Right cardiac atrium (tissue), 5 donors: ENCODE results near the gene TMEM81. TPM values are rescaled to one million over a fixed set of nuclear protein-coding genes. Genes with fewer than 3 reads are reported as not detected.

Experiments used
- ATAC-seq, 2 donors: fragments of 200-7000 bp; cut with Tn5 transposase; one replicate each; pipeline versions ENCODE4 v1.8.0 to v1.9.1; 2020; ENCODE audit warnings: moderate library complexity in 2 of 2, mild to moderate bottlenecking in 1 of 2
- DNase-seq, 3 donors: peaks; one replicate each; pipeline ENCODE4 v3.0.0-alpha.2; 2020
- H3K27ac ChIP-seq: one replicate; pipeline ENCODE4 v1.5.1; 2013; ENCODE audit warnings: mild to moderate bottlenecking, low read length, control low read depth, moderate library complexity
- H3K27me3 ChIP-seq: one replicate; pipeline ENCODE4 v1.6.1; 2013; ENCODE audit not compliant: control insufficient read depth, insufficient read depth
- H3K4me1 ChIP-seq: one replicate; pipeline ENCODE4 v1.6.1; 2013; ENCODE audit warnings: low read length; ENCODE audit not compliant: control insufficient read depth, insufficient read depth
- H3K4me3 ChIP-seq: one replicate; pipeline ENCODE4 v1.5.1; 2013; ENCODE audit warnings: low read length, control low read depth
- H3K9me3 ChIP-seq: one replicate; pipeline ENCODE4 v1.6.1; 2013; ENCODE audit warnings: low read length; ENCODE audit not compliant: control insufficient read depth
- WGBS: extraction: QIAGEN DNeasy Blood & Tissue Kit; methylation state at CpG from one replicate; pipeline ENCODE4 v1.1.7; 2013; 5-methylcytosine and 5-hydroxymethylcytosine counted together
- intact Hi-C, 4 donors: fragments of 100-400 bp; cut with DNase I; formaldehyde crosslinking; loops; one replicate each; pipeline versions ENCODE4 v1.11.0 to v1.14.0; 2022 to 2023
- polyA plus RNA-seq: library from polyadenylated mRNA; stranded (reverse); fragments of 200-250 nt; gene quantifications from one replicate; pipeline ENCODE4 v1.2.3, GENCODE V29; 2013
- total RNA-seq, 4 donors: library from RNA; stranded (reverse); fragmentation: NEBNext Ultra II Directional; extraction: Animal tissue kit (Norgen Biotek cat#: 25700); gene quantifications; one replicate each; pipeline ENCODE4 v1.2.1, GENCODE V29; 2021
- donor health status: healthy with polysubstance abuse.
- donor health status: DM: no; HTN: yes; CAD: no.
- donor health status: DM: no; HTN: no; CAD: no.
- donor health status: DM: no; HTN: yes; CAD: no; lungs with severe emphysema.
- donor health status: DM: yes; HTN: yes; CAD: no.

Gene TMEM81
- total and polyA plus RNA-seq, 5 donors, result 1.6 to 3.5 (median 2.6) TPM

DNA sequence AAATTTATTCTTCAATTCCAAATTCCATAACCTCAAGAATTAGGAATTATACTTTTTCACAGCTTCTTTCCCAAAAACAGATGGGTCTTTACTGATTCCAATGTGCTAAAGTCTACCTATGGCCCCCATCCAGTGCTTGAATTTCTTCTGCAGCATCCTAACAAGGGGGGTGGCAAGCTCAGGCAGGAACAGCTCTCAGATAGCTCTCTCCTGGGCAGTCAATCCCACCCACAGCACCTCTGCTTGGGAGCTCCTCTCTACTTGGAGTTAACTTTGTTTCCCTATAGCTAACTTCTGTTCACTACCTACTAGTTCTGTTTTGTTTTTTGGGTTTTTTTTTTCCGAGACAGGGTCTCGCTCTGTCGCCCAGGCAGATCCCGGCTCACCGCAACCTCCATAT is 25.5 kb upstream of the TMEM81 start:
- no peak overlapping the region for H3K4me3 ChIP-seq
- H3K4me1 ChIP-seq, result no peaks in the 10 kb centered on the region
- intact Hi-C loops, result no loop called here
- H3K9me3 ChIP-seq, result no peaks in the 10 kb centered on the region
- DNase-seq, result no peak
- H3K27ac ChIP-seq, result no peak overlapping the region
- 83% methylated on average over 5 of the region's 5 CpGs for WGBS
- no peaks in the 10 kb centered on the region for H3K27me3 ChIP-seq
- ATAC-seq, result no peak

DNA sequence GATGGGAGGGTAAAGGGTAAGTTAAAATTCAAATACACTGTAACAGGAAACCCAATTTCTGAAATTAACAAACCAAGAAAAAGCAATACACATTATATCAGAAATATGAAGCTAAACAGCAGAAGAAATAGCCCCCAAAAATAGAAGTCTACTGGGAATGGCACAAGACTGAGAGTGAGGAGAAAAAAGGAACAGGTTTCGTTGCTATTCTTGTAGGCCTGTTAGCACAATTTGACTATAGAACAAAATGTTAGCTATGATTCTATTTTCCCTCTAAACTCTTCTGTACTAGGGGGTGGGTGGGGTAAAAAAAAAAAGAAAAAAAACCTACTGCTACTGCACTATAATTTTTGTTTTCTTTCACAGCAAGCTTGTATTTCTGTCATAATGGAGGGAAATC is 25.0 kb upstream of the TMEM81 start:
- DNase-seq, result no peak
- H3K9me3 ChIP-seq, result no peaks in the 10 kb centered on the region
- H3K4me1 ChIP-seq, result no peaks in the 10 kb centered on the region
- no peaks in the 10 kb centered on the region for H3K27me3 ChIP-seq
- ATAC-seq, result no peak
- H3K27ac ChIP-seq, result no peak overlapping the region
- H3K4me3 ChIP-seq, result no peak overlapping the region
- intact Hi-C loops, result no loop called here
- WGBS, result 91% methylated on average over 1 of the region's 1 CpG

DNA sequence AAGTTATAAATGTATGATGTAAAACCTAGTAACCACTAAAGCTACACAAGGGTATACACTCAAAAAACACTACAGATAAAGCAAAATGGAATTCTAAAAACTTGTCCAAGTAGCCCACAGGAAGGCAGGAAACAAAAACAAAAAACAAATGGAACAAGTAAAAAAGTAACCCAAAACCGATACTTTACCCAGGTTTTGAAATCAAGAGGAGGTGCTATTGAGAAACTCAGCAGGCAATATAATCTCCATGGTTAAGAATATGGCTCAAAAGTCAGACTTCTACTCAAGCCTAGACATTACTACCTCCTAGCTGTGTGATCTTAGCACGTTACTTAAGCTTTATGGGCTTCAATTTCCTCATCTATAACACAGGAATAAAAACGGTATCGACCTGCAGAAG is 24.2 kb upstream of the TMEM81 start:
- no peaks in the 10 kb centered on the region for H3K4me1 ChIP-seq
- H3K27me3 ChIP-seq, result no peaks in the 10 kb centered on the region
- H3K9me3 ChIP-seq, result no peaks in the 10 kb centered on the region
- intact Hi-C loops, result no loop called here
- H3K4me3 ChIP-seq, result no peak overlapping the region
- 84% methylated on average over 4 of the region's 4 CpGs for WGBS
- no peak for DNase-seq
- no peak overlapping the region for H3K27ac ChIP-seq
- no peak for ATAC-seq

DNA sequence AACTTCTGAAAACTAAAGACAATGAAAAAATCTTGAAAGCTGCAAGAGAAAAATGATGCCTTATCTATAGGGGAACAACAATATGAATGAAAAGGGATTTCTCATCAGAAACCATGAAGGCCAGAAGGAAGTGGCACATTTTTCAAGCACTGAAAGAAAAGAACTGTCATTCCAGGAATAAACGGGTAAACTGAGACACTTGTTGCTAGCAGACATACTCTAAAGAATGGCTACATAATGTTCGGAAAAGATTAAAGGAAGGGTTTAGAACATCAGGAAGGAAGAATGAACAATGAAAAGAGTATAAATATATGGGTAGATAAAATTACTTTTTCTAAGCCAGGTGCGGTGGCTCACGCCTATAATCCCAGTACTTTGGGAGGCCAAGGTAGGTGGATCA is 23.1 kb upstream of the TMEM81 start:
- H3K4me3 ChIP-seq, result no peak overlapping the region
- intact Hi-C loops, result no loop called here
- no peaks in the 10 kb centered on the region for H3K4me1 ChIP-seq
- ATAC-seq (no peak), DNase-seq (no peak)
- H3K27me3 ChIP-seq, result no peaks in the 10 kb centered on the region
- 91% methylated on average over 4 of the region's 4 CpGs for WGBS
- H3K27ac ChIP-seq, result no peak overlapping the region
- no peaks in the 10 kb centered on the region for H3K9me3 ChIP-seq

DNA sequence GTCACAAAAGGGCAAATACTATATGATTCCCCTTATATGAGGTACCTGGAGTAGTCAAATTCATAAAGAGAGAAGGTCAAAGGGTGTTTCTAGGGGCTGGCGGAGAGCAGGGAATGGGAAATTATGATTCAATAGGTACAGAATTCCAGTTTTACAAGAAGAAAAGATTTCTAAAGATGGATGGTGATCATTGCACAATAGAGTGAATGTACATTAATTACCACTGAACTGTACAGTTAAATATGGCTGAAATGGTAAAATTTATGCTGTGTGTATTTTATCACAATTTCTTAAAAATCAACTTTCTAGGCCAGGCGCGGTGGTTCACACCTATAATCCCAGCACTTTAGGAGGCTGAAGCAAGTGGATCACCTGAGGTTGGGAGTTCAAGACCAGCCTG is 18.1 kb upstream of the TMEM81 start:
- Histone ChIP-seq H3K4me1 (no peaks in the 10 kb centered on the region), H3K27ac (no peak overlapping the region), H3K4me3 (no peak overlapping the region), H3K27me3 (no peaks in the 10 kb centered on the region), H3K9me3 (no peaks in the 10 kb centered on the region)
- WGBS, result 98% methylated on average over 3 of the region's 3 CpGs
- no peak for ATAC-seq
- DNase-seq, result no peak
- intact Hi-C loops, result no loop called here

DNA sequence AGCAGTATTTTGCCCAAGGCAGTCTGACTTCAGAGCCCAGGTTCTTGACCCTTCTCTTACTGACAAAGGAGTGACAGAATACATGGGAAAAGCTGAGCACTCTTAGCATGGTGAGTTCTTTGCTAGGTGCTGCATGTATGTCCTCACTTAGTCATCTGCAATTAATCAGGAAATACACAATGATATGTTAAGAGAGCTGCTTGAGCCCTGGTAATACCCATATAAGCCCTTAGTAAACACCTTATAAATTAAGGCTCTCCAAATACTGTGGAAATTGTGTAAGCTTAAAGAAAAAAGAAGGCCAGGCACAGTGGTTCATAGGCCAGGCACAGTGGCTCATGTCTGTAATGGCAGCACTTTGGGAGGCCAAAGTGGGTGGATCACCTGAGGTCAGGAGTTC is 14.0 kb upstream of the TMEM81 start:
- intact Hi-C loops, result no loop called here
- DNase-seq (no peak), ATAC-seq (no peak)
- no peaks in the 10 kb centered on the region for H3K27me3 ChIP-seq
- no peak overlapping the region for H3K27ac ChIP-seq
- no peak overlapping the region for H3K4me3 ChIP-seq
- H3K4me1 ChIP-seq, result no peaks in the 10 kb centered on the region
- no peaks in the 10 kb centered on the region for H3K9me3 ChIP-seq

DNA sequence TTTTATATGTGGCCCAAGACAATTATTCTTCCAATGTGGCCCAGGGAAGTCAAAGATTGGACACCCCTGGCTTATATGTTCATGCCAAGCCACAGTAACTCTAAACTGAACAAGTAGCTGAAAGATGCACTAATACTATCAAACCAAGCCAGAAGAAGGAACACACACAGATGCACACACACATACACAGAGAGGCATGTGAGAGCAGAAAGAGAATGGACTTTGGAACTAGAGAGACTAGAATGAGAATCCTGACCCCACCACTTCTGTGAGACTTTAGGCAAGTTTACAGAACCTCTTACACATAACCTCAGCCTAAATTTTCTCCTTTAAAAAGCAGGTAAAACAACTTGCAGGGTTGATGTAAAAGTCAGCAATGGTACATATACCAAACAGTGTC is 11.2 kb upstream of the TMEM81 start:
- intact Hi-C loops, result no loop called here
- ATAC-seq (no peak), DNase-seq (no peak)
- H3K27me3 ChIP-seq, result no peaks in the 10 kb centered on the region
- no peaks in the 10 kb centered on the region for H3K4me1 ChIP-seq
- H3K4me3 ChIP-seq, result no peak overlapping the region
- no peaks in the 10 kb centered on the region for H3K9me3 ChIP-seq
- H3K27ac ChIP-seq, result no peak overlapping the region

DNA sequence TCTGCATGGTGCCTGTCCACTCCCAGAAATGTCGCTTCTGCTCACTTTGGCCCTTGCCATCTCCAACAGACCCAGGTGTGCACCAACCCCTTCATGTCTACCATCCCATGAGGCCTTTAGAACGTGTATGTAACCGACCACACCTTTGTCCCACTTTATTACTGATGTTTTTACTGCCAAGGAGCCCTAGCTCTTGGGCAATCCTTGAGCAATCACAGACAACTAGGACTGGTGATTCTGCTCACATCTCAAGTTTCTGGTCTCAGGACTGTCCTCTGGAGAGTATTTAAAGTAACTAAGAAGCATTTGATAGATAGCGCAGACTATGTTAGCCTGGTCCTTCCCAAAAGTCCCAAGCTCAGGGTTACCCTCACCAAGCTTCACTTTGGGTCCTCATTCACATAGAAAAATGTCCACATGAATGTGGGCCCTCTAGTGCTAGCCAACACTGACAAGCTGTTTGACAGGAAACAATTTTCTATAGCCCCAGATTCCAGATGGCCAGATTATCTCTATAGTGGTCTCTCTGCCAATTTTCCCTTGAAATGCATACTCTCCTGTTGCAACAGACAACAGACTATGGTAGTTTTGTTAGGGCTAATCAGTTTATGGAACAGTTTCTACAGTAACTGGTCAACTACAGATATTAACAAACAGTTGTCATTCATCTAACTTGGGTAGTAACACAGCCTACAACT is 6.9 kb upstream of the TMEM81 start:
- 87% methylated on average over 4 of the region's 4 CpGs for WGBS
- H3K27ac ChIP-seq, result no peak overlapping the region
- H3K27me3 ChIP-seq, result no peaks in the 10 kb centered on the region
- intact Hi-C loops, result no loop called here
- no peak overlapping the region for H3K4me3 ChIP-seq
- ATAC-seq (no peak), DNase-seq (no peak)
- no peaks in the 10 kb centered on the region for H3K4me1 ChIP-seq
- no peaks in the 10 kb centered on the region for H3K9me3 ChIP-seq

DNA sequence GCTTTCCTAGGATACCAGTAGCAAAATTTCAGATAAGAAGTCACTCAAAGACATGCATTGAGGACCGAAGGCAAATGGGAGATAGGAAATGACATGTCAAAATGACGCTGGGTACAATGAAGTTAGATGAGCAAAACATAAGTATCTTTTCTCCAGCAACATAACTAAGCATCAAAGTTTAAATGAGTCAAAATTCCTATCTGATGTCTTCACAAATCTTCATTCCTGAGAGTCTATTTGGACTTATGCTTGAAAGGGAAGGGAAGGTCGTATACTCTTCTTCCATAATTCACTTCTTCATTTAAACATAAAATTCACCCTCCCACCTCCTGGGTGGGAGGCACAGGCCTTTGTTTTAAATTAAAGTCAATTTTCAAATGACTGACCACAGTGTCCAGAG is 4.1 kb upstream of the TMEM81 start:
- ATAC-seq (no peak), DNase-seq (no peak)
- WGBS, result 80% methylated on average over 3 of the region's 3 CpGs
- Histone ChIP-seq H3K9me3 (no peaks in the 10 kb centered on the region), H3K4me3 (no peak overlapping the region), H3K27me3 (no peaks in the 10 kb centered on the region), H3K27ac (no peak overlapping the region), H3K4me1 (no peaks in the 10 kb centered on the region)
- intact Hi-C loops, result no loop called here

DNA sequence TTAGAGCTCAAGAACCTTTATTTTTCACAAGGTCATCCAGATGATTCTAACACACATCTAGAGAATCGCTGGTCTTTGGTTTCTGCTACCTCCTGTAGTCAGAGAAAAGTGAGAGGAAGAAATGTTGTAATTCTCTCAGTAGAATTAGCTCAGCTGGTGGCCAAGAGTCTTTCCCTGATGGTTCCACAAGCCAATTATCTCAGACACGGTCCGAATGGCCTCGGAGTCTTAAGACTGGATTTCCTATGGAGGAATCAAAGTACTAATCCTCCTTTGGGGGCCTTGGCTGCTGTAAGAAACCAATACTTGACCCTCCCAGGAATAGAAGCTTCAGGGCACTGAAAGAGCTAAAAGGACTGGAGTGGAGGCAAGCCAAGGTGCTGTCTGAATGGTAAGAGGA is 1.8 kb downstream of the TMEM81 start:
- intact Hi-C loops, result no loop called here
- peaks cover under 1% of the 10 kb centered on the region for H3K4me1 ChIP-seq
- H3K4me3 ChIP-seq, result no peak overlapping the region
- ATAC-seq, result no peak
- 90% methylated on average over 4 of the region's 4 CpGs for WGBS
- no peaks in the 10 kb centered on the region for H3K9me3 ChIP-seq
- H3K27ac ChIP-seq, result no peak overlapping the region
- H3K27me3 ChIP-seq, result no peaks in the 10 kb centered on the region
- DNase-seq, result no peak

DNA sequence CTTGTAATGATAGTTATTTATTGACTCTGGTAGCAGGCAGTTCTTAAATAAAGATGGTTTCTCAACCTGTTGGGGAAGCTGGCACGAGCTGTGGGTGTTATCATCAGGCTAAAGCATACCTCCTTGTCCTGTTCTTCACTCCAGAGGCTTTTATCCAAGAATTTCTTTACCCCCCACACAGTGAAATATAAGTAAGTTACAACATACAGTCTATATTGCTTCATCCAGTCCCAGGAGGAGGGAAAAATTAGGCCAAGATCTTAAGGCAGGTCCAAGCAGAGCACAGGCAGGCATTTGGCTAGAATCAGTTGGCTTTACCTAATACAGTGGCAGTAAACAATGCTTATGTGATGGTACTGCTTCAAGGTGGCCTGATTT is 6.3 kb downstream of the TMEM81 start:
- WGBS, result 75% methylated on average over 1 of the region's 1 CpG
- no peak overlapping the region for H3K4me3 ChIP-seq
- ATAC-seq (no peak), DNase-seq (no peak)
- intact Hi-C loops, result no loop called here
- H3K9me3 ChIP-seq, result no peaks in the 10 kb centered on the region
- H3K4me1 ChIP-seq, result peaks cover 2% of the 10 kb centered on the region
- no peak overlapping the region for H3K27ac ChIP-seq
- no peaks in the 10 kb centered on the region for H3K27me3 ChIP-seq
